Stimulated activated CD8-positive, alpha-beta memory T cell treated with anti-CD3 and anti-CD28 coated beads, Interleukin-7, amount 100 ng/mL, for 4 hours (primary cell): ENCODE measurements around the gene ATAD1.
"Not testable (repeated sequence)": the region's sequence is repeated elsewhere in the genome, so short reads cannot be mapped to it uniquely, and the experiment has no call there.

Source experiments
- DNase-seq, 2 donors: peaks; one replicate each; pipeline ENCODE4 v3.0.0-alpha.2; 2020; ENCODE audit warnings: low read depth in 2 of 2

Gene ATAD1

GRCh38 chr10:87753995-87754866, 63.8 kb downstream of the ATAD1 start:
- DNase-seq = no peak

GRCh38 chr10:87752566-87752965, 65.5 kb downstream of the ATAD1 start:
- no peak for DNase-seq

GRCh38 chr10:87751274-87751673, 66.8 kb downstream of the ATAD1 start:
- DNase-seq = no peak

- no peak for DNase-seq
Observed at GRCh38 chr10:87750817-87751216, 67.2 kb downstream of the ATAD1 start.

GRCh38 chr10:87750001-87750671, 67.9 kb downstream of the ATAD1 start:
- DNase-seq = no peak

GRCh38 chr10:87748244-87748643, 69.8 kb downstream of the ATAD1 start:
- not testable (repeated sequence) for DNase-seq

GRCh38 chr10:87746911-87747310, 71.1 kb downstream of the ATAD1 start:
- no peak for DNase-seq

- no peak for DNase-seq
Observed at GRCh38 chr10:87744606-87745005, 73.4 kb downstream of the ATAD1 start.

GRCh38 chr10:87742992-87743610, 74.9 kb downstream of the ATAD1 start:
- not testable (repeated sequence) for DNase-seq

GRCh38 chr10:87740254-87740655, 77.8 kb downstream of the ATAD1 start:
- DNase-seq = no peak

- DNase-seq = no peak
Observed at GRCh38 chr10:87739703-87740102, 78.3 kb downstream of the ATAD1 start.

GRCh38 chr10:87738253-87738652, 79.8 kb downstream of the ATAD1 start:
- DNase-seq = not testable (repeated sequence)

- no peak for DNase-seq
Observed at GRCh38 chr10:87734987-87735827, 82.8 kb downstream of the ATAD1 start.

- no peak for DNase-seq
Observed at GRCh38 chr10:87733081-87733480, 84.9 kb downstream of the ATAD1 start.

GRCh38 chr10:87729940-87730339, 88.1 kb downstream of the ATAD1 start:
- DNase-seq = no peak

- DNase-seq = no peak
Observed at GRCh38 chr10:87724789-87725188, 93.2 kb downstream of the ATAD1 start.

- DNase-seq = no peak
Observed at GRCh38 chr10:87723500-87723899, 94.5 kb downstream of the ATAD1 start.

GRCh38 chr10:87722716-87723115, 95.3 kb downstream of the ATAD1 start:
- DNase-seq = no peak

- DNase-seq = no peak
Observed at GRCh38 chr10:87721781-87722180, 96.2 kb downstream of the ATAD1 start.

GRCh38 chr10:87720665-87721064, 97.4 kb downstream of the ATAD1 start:
- no peak for DNase-seq

GRCh38 chr10:87716348-87716670, 101.7 kb downstream of the ATAD1 start:
- DNase-seq = no peak
